ENCODE results near the gene GPC6.

The GPC6 gene

DNA sequence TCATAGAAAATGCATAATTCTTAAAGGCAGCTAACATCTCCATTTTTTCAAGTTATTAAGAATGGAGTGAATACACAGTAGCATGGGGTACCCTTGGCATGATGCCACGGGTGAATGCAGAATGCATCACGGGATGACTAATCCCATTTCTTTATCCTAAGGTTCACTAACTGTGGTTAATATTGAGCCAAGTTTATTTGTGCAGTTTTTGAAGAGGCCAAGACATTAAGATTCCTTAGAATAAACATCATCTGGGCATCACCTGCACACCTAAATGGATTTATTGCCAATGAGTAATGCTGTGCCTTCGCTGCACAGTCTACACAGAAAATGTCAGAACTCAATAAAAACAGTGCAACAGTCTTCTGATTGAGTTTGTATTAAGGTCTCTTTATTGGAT lies 333.1 kb downstream of the GPC6 start:
- TF ChIP-seq, protein P1, sequence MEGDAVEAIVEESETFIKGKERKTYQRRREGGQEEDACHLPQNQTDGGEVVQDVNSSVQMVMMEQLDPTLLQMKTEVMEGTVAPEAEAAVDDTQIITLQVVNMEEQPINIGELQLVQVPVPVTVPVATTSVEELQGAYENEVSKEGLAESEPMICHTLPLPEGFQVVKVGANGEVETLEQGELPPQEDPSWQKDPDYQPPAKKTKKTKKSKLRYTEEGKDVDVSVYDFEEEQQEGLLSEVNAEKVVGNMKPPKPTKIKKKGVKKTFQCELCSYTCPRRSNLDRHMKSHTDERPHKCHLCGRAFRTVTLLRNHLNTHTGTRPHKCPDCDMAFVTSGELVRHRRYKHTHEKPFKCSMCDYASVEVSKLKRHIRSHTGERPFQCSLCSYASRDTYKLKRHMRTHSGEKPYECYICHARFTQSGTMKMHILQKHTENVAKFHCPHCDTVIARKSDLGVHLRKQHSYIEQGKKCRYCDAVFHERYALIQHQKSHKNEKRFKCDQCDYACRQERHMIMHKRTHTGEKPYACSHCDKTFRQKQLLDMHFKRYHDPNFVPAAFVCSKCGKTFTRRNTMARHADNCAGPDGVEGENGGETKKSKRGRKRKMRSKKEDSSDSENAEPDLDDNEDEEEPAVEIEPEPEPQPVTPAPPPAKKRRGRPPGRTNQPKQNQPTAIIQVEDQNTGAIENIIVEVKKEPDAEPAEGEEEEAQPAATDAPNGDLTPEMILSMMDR (conservative IDR thresholded peaks at IDR 0.05; ENCODE audit: low read depth, low read length) = no peak
- H3K4me3 ChIP-seq (ENCODE audit: low read depth, low read length) = no peak overlapping the region
- DNase-seq (ENCODE audit: low read depth) = peak; percentile 87

DNA sequence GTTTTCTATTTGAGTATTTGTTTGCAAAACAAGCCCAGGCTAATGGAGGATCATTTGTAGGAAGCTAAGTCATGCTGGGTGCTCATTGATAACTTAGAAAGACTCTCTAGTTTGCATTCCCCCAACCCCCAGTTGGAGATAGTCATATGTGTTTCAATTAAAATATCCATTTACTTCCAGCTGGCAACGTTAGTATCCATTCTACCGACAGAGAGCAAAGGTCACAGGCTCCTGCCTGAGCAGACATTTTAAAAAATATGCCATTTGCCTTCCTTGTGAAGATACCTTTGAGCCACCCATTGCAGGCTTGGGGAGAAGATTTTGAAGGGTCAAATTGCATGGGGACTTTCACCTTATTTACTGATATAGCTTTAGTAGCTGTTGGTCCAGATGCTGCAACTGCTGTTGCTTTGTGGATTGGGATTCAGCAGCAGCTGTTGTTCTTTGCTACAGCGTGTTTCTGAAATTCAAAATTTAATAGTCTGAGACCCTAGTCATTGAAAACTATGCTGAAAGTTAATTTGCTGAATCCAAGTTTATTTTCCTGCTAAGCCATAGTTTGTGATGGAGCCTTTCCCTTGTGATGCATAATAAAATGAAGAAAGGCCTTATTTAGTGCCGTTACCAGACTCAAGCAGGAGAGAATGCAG lies 335.1 kb downstream of the GPC6 start:
- TF ChIP-seq, protein P1 (conservative IDR thresholded peaks at IDR 0.05; ENCODE audit: low read depth, low read length) = no peak
- H3K4me3 ChIP-seq (ENCODE audit: low read depth, low read length) = no peak overlapping the region

DNA sequence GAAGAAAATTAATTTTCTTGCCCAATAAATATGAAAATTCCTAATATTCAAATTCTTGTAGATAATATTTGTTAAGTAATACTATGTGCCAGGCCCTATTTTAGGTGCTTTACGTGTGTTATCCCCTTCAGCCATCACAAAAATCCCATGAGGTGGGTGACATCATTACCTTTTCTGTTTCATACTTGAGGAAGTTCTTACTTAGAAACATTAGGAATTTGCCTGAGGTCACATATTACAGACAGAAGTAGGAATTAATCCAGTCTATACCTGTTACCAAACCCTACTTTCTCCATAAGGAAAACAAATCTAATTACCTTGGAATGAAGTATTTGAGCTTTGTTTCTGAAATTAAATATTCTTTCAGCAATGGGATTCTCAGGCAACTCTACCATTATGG lies 336.1 kb downstream of the GPC6 start:
- DNase-seq (ENCODE audit: low read depth) = no peak
- H3K4me3 ChIP-seq (ENCODE audit: low read depth, low read length) = no peak overlapping the region
- TF ChIP-seq, protein P1 (conservative IDR thresholded peaks at IDR 0.05; ENCODE audit: low read depth, low read length) = no peak

More for the DNA sequence above, 335.1 kb downstream of the GPC6 start:
- DNase-seq (ENCODE audit: low read depth) = no peak

DNA sequence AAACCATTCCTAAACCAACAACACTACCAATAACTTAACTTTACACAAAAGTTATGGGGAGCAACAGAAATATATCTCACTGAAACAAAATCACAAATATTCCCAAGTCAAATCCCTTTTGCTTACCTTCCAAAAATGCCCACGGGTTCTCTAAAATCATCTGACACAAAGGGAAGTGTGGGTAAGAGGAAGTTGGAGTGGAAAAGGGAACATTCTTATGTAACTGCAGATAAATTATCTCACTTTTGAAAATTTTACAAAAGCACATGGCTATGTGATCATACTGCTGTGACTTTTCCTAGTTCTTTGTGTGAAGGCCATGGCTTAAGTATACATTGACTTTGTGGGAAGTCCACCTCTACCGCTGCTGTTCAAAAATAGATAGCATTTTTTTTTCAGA lies 350.5 kb downstream of the GPC6 start:
- DNase-seq (ENCODE audit: low read depth) = no peak
- TF ChIP-seq, protein P1 (conservative IDR thresholded peaks at IDR 0.05; ENCODE audit: low read depth, low read length) = no peak
- H3K4me3 ChIP-seq (ENCODE audit: low read depth, low read length) = no peak overlapping the region

DNA sequence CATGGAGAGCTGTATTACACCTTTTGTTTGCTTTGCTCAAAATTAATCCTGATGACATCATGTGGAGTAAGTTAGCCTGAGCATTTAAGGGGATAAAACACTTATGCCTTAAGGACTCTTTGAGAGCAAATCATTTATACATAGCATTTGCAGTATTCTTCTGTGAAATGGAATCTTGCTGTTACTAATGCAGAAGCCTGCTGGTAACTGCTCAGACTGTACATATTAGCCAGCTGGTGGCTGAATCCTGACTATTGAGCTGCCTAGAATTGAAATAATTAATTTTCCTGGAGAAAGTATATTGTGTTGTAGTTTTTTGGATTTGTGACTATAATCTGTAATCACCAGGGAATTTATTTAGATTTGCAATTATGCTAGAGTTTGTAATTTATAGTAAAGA lies 363.2 kb downstream of the GPC6 start:
- DNase-seq (ENCODE audit: low read depth) = no peak

DNA sequence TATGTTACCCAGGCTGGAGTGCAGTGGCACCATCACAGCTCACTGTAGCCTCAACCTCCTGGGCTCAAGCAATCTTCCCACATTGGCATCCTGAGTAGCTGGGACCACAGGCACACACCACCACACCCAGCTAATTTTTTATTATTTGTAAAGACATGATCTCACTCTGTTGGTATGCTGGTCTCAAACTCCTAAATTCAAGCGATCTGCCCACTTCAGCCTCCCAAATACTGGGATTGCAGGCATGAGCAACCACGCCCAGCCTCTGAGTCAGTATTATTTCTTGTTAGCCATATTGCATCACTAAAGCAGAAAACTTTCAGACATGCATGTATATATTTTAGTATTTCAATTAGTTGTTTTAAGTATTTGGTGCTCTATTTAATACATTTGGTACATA lies 376.4 kb downstream of the GPC6 start:
- TF ChIP-seq, protein P1 (conservative IDR thresholded peaks at IDR 0.05; ENCODE audit: low read depth, low read length) = no peak
- no peak overlapping the region for H3K4me3 ChIP-seq (ENCODE audit: low read depth, low read length)
- peak; percentile 80 for DNase-seq (ENCODE audit: low read depth)

More for the DNA sequence above, 363.2 kb downstream of the GPC6 start:
- TF ChIP-seq, protein P1 (conservative IDR thresholded peaks at IDR 0.05; ENCODE audit: low read depth, low read length) = no peak
- H3K4me3 ChIP-seq (ENCODE audit: low read depth, low read length) = no peak overlapping the region

DNA sequence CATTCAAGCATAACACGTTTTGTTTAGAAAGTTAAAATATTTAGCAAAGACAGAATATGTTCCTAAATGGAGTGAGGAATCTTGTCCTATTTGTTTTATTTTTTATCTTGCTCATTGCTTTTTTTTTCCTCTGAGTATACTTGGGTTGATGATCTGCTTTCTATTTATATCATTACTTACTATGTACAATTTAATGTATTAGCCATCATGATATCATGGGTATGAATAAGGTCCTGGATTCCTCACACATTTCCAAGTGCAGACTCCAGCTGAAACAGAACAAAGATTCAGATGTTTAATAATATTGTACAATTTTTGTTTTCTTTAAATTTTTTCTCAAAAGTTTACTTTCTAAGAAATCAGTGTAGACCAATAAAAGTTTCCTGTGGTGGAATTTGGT lies 388.2 kb downstream of the GPC6 start:
- TF ChIP-seq, protein P1 (conservative IDR thresholded peaks at IDR 0.05; ENCODE audit: low read depth, low read length) = no peak
- H3K4me3 ChIP-seq (ENCODE audit: low read depth, low read length) = no peak overlapping the region
- DNase-seq (ENCODE audit: low read depth) = no peak

All from choroid plexus epithelial cell (primary cell).